ENCODE data around the gene RALGAPA2. TPM values are rescaled to one million over a fixed set of nuclear protein-coding genes. Genes with fewer than 3 reads are reported as not detected.
A peak's percentile ranks its signal among the peaks of the same experiment; 100 is the strongest.

RALGAPA2 gene
- total RNA-seq, 1 experiment from 2014 or later, result 9.5 TPM

- no peak for DNase-seq (ENCODE audit: low read depth)
Observed at GRCh38 chr20:20536240-20536933, 176.1 kb downstream of the RALGAPA2 start.

- no peak for DNase-seq (ENCODE audit: low read depth)
Observed at GRCh38 chr20:20535051-20535450, 177.4 kb downstream of the RALGAPA2 start.

GRCh38 chr20:20531283-20531682, 181.2 kb downstream of the RALGAPA2 start:
- no peak for DNase-seq (ENCODE audit: low read depth)

DNA sequence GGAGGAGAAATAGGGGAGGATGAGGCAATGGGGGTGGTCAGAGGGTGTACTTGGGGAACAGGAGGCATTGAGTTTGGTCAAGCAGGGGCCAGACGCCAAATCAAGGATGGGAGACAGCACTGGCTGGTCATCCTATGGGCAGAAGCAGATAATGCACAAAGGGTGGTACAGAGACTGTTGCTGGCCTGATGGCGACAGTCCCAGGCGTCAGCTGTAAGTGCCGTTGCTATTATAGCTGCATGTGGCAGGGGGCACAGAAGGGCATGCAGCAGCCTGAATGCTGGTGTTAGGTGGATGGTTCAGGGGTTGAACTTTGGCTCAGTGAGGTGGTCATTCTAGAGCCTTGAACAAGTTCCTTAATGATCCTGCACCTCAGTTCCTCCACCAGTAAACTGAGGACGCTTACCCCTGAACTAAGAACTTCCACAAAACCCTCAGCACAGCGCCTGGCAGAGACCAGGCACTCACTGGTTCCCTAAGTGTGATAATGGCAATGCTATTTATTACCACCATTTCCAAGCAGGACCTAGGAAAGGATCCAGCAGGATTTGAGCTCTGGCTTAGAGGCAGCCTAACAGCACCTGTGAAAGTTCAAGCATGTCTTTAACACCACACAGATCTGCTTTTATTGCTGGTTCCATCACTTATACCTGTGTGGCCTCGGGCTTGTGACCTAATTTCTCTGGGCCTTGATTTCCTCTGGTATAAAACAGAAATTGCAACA, 181.9 kb downstream of the RALGAPA2 start:
- DNase-seq (ENCODE audit: low read depth), result no peak

DNA sequence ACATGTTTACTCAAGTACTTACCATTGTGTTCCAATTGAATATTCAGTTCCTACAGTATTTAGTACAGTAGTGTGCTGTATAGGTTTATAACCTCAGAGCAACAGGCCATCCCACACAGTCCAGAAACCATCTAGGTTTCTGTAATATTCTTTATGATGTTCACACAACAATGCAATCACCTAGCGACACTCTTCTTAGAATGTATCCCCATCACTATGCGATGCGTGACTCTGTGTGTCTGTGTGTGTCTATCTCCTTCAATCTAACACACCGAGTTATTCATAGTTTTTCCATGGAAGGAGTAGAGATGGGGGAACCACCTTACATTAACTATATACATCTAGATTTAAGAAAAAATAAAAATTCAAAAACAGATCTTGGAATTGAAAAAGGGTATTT, 182.8 kb downstream of the RALGAPA2 start:
- DNase-seq (ENCODE audit: low read depth), result no peak

DNA sequence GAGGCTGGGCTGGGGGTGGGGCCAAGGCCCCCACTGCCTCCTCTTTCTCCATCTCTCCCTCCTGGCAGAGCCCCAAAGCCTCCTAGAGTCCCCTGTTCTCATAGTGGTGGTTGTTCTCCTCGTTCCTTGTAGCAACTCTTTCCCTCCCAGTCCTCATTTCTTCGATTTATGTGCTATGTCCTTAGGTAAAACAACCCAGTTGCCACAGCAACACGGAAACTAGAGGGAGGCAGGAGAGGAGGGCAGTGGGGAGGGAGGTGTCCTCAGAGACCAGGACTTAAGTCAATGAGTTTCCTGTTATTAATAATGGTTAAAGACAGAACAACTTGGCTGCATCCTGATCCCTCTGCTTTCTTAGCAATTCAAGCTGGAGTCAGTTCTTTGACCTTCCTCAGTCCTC, 183.6 kb downstream of the RALGAPA2 start:
- DNase-seq (ENCODE audit: low read depth), result peak; percentile 7

GRCh38 chr20:20527661-20528060, 184.8 kb downstream of the RALGAPA2 start:
- no peak for DNase-seq (ENCODE audit: low read depth)

GRCh38 chr20:20525756-20526155, 186.7 kb downstream of the RALGAPA2 start:
- no peak for DNase-seq (ENCODE audit: low read depth)

DNA sequence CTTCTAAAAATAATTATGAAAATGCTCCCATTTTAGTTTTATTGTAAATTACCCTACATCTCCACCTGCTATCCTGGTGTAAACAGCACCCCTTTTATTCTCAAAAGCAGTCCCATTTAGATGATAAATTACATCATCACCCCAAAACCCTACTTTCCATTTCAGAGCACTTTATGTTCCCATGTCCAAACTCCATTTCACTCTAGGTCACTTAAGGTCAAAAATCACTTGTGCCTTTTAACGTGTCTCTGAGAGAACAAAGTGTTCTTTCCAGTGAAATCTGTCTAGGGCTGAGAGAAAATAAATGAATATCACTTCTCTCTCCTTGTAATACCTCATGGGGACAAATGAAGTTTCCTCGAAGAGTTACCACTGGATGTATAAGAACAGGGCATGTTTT, 187.2 kb downstream of the RALGAPA2 start:
- DNase-seq (ENCODE audit: low read depth), result no peak

DNA sequence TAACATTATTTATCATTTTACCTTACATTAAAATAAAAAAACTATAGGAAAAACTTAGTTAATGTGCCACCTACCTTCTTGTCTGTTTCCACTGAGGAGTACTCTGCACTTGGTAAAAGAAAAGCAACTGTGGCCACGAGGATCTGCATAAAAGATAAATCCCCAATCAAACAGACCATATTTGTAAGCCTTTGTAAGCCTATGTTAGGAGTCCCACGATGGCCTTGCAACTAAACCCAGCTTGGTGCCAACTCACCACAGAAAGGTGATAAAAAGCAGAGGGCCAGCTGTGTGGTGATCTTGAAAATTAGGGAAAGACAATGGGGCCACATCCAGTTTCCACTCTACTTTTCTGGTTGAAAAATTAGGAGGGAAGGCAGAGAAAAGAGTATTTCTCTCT, 187.7 kb downstream of the RALGAPA2 start:
- no peak for DNase-seq (ENCODE audit: low read depth)

DNA sequence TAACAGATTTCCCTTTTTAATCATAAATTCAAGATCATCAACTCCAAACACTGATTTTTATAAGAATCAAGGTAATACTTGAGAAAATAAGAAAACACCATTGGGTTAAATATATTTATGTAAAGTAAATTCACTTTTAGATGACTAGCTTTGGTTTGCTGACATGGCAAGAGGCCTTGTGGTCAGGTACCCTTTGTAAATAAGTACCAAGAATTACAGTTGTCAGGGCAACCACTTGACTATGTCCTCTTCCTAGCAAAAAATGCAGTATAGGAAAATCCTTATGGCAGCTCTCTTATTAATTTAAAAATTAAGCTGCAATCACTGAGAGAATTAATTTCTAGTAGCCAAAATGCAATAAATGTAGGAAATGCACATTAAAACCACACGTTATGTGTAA, 190.7 kb downstream of the RALGAPA2 start:
- peak; percentile 68 for DNase-seq (ENCODE audit: low read depth)

GRCh38 chr20:20520776-20521175, 191.7 kb downstream of the RALGAPA2 start:
- peak; percentile 94 for DNase-seq (ENCODE audit: low read depth)

GRCh38 chr20:20519269-20519668, 193.2 kb downstream of the RALGAPA2 start:
- no peak for DNase-seq (ENCODE audit: low read depth)

- DNase-seq (ENCODE audit: low read depth), result no peak
Observed at GRCh38 chr20:20518263-20518662, 194.2 kb downstream of the RALGAPA2 start.

DNA sequence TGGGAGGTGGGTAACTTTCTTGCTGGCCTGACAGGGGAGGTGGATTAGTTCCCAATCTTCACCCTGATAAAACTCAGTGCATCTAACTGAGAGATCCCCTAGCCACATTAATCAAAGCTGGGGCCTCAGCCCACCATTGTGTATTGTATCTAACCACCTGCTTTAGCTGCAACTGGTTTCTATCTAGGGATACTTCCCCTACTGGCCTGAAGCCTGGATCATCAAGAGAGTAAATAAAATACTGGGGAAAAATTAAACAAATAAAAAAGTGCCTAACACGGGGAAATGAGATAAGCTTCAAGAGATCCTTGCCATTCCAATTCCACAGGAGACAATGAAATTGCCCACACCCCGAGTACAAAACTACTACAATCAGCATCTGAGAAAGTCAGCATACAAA, 195.1 kb downstream of the RALGAPA2 start:
- no peak for DNase-seq (ENCODE audit: low read depth)

- DNase-seq (ENCODE audit: low read depth), result no peak
Observed at GRCh38 chr20:20513720-20514119, 198.7 kb downstream of the RALGAPA2 start.

- no peak for DNase-seq (ENCODE audit: low read depth)
Observed at GRCh38 chr20:20505554-20505953, 206.9 kb downstream of the RALGAPA2 start.

DNA sequence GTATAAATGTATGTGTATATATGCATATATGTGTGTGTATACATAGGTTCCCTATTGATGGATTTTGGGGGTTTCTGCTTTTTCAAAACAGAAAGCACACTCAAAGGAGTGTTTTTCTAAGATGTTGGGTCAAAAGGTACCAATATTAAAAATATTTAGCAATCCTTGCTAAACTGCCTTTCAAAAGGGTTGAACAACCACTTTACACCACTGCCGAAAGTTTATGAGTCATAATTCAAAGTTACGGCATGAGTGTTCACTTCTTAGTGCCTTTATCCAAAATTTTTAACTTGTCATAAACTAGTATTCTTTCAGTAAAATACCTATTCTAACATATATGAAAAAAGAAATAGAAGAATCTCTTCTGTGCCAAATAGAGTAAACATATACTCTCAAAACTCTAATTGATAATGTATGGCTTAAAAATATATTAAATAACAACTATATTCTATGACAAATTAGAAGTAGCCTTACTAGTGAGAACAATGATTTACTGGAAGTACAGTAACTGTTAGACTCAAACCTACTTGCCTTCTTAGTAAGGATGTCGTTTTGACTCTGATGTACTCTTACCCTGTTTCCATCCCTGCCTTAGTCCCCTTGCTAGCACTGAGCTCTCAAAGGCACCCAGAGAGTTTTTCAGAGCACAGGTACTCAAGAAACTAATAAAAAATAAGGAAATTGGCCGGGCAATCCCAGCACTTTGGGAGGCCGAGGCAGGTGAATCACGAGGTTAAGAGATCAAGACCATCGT, 208.5 kb downstream of the RALGAPA2 start:
- no peak for DNase-seq (ENCODE audit: low read depth)

DNA sequence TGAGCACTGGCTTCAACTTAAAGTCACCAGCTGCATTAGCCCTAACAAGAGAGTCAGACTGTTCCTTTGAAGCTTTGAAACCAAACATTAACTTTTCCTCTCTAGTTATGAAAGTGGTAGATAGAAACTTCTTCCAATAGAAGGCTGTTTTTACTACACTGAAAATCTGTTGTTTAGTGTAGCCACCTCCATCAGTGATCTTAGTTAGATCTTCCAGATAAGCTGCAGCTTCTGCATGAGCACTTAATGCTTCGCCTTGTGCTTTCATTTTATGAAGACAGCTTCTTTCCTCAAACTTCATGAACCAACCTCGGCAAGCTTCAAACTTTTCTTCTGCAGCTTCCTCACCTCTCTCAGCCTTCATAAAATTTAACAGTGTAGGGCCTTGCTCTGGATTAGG, 211.3 kb downstream of the RALGAPA2 start:
- DNase-seq (ENCODE audit: low read depth), result no peak

DNA sequence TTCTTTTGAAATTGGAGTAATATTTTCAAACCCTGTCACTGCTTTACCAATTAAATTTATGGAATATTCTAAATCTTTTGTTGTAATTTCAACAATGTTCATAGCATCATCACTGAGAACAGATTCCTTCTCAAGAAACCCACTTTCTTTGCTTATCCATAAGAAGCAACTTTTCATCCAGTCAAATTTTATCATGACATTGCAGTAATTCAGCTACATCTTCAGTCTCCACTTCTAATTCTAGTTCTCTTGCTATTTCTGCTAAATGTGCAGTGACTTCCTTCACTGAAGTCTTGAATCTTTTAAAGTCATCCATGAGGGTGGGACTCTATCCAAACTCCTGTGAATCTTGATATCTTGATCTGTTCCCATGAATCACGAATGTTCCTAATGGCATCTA, 212.1 kb downstream of the RALGAPA2 start:
- DNase-seq (ENCODE audit: low read depth), result no peak

GRCh38 chr20:20499439-20499838, 213.0 kb downstream of the RALGAPA2 start:
- no peak for DNase-seq (ENCODE audit: low read depth)

GRCh38 chr20:20498076-20498861, 214.2 kb downstream of the RALGAPA2 start:
- peak; percentile 88 for DNase-seq (ENCODE audit: low read depth)

Measured in M059J (cell line).